ENCODE data around the gene GHR.
"Not testable (repeated sequence)": the region's sequence is repeated elsewhere in the genome, so short reads cannot be mapped to it uniquely, and the experiment has no call there.

GHR gene

GRCh38 chr5:42628821-42629220 is 205.6 kb downstream of the GHR start:
- no peak for DNase-seq (ENCODE audit: low read depth)

GRCh38 chr5:42629284-42629683 is 206.0 kb downstream of the GHR start:
- no peak overlapping the region for H3K4me3 ChIP-seq (ENCODE audit: low read depth, low read length)
- DNase-seq (ENCODE audit: low read depth): no peak

More at GRCh38 chr5:42628821-42629220, 205.6 kb downstream of the GHR start:
- no peak overlapping the region for H3K4me3 ChIP-seq (ENCODE audit: low read depth, low read length)

- DNase-seq (ENCODE audit: low read depth): no peak
- H3K4me3 ChIP-seq (ENCODE audit: low read depth, low read length): no peak overlapping the region
Observed at GRCh38 chr5:42631241-42631640, 208.0 kb downstream of the GHR start.

GRCh38 chr5:42632354-42632900 is 209.2 kb downstream of the GHR start:
- DNase-seq (ENCODE audit: low read depth): no peak

GRCh38 chr5:42634575-42634974 is 211.3 kb downstream of the GHR start:
- H3K4me3 ChIP-seq (ENCODE audit: low read depth, low read length): no peak overlapping the region
- DNase-seq (ENCODE audit: low read depth): no peak

More at GRCh38 chr5:42632354-42632900, 209.2 kb downstream of the GHR start:
- H3K4me3 ChIP-seq (ENCODE audit: low read depth, low read length): no peak overlapping the region

GRCh38 chr5:42636425-42636824 is 213.2 kb downstream of the GHR start:
- no peak overlapping the region for H3K4me3 ChIP-seq (ENCODE audit: low read depth, low read length)
- DNase-seq (ENCODE audit: low read depth): no peak

GRCh38 chr5:42636946-42637345 is 213.7 kb downstream of the GHR start:
- H3K4me3 ChIP-seq (ENCODE audit: low read depth, low read length): no peak overlapping the region
- no peak for DNase-seq (ENCODE audit: low read depth)

GRCh38 chr5:42638972-42639371 is 215.7 kb downstream of the GHR start:
- no peak overlapping the region for H3K4me3 ChIP-seq (ENCODE audit: low read depth, low read length)
- no peak for DNase-seq (ENCODE audit: low read depth)

GRCh38 chr5:42640835-42641234 is 217.6 kb downstream of the GHR start:
- DNase-seq (ENCODE audit: low read depth): no peak
- no peak overlapping the region for H3K4me3 ChIP-seq (ENCODE audit: low read depth, low read length)

GRCh38 chr5:42641336-42642005 is 218.2 kb downstream of the GHR start:
- DNase-seq (ENCODE audit: low read depth): no peak

GRCh38 chr5:42642006-42642405 is 218.8 kb downstream of the GHR start:
- no peak for DNase-seq (ENCODE audit: low read depth)
- no peak overlapping the region for H3K4me3 ChIP-seq (ENCODE audit: low read depth, low read length)

More at GRCh38 chr5:42641336-42642005, 218.2 kb downstream of the GHR start:
- no peak overlapping the region for H3K4me3 ChIP-seq (ENCODE audit: low read depth, low read length)

GRCh38 chr5:42643360-42643759 is 220.1 kb downstream of the GHR start:
- no peak for DNase-seq (ENCODE audit: low read depth)

GRCh38 chr5:42645138-42645537 is 221.9 kb downstream of the GHR start:
- no peak for DNase-seq (ENCODE audit: low read depth)
- H3K4me3 ChIP-seq (ENCODE audit: low read depth, low read length): no peak overlapping the region

More at GRCh38 chr5:42643360-42643759, 220.1 kb downstream of the GHR start:
- no peak overlapping the region for H3K4me3 ChIP-seq (ENCODE audit: low read depth, low read length)

- no peak overlapping the region for H3K4me3 ChIP-seq (ENCODE audit: low read depth, low read length)
- no peak for DNase-seq (ENCODE audit: low read depth)
Observed at GRCh38 chr5:42648036-42648435, 224.8 kb downstream of the GHR start.

GRCh38 chr5:42648915-42649314 is 225.7 kb downstream of the GHR start:
- no peak for DNase-seq (ENCODE audit: low read depth)

GRCh38 chr5:42650084-42650483 is 226.8 kb downstream of the GHR start:
- H3K4me3 ChIP-seq (ENCODE audit: low read depth, low read length): no peak overlapping the region
- DNase-seq (ENCODE audit: low read depth): no peak

More at GRCh38 chr5:42648915-42649314, 225.7 kb downstream of the GHR start:
- H3K4me3 ChIP-seq (ENCODE audit: low read depth, low read length): no peak overlapping the region

GRCh38 chr5:42653705-42654104 is 230.5 kb downstream of the GHR start:
- H3K4me3 ChIP-seq (ENCODE audit: low read depth, low read length): no peak overlapping the region
- DNase-seq (ENCODE audit: low read depth): no peak

GRCh38 chr5:42654645-42655044 is 231.4 kb downstream of the GHR start:
- DNase-seq (ENCODE audit: low read depth): no peak
- H3K4me3 ChIP-seq (ENCODE audit: low read depth, low read length): no peak overlapping the region

- DNase-seq (ENCODE audit: low read depth): no peak
Observed at GRCh38 chr5:42655982-42656650, 232.9 kb downstream of the GHR start.

GRCh38 chr5:42656651-42657015 is 233.4 kb downstream of the GHR start:
- DNase-seq (ENCODE audit: low read depth): no peak
- H3K4me3 ChIP-seq (ENCODE audit: low read depth, low read length): no peak overlapping the region

More at GRCh38 chr5:42655982-42656650, 232.9 kb downstream of the GHR start:
- H3K4me3 ChIP-seq (ENCODE audit: low read depth, low read length): no peak overlapping the region

- DNase-seq (ENCODE audit: low read depth); H3K4me3 ChIP-seq (ENCODE audit: low read depth, low read length): not testable (repeated sequence)
Observed at GRCh38 chr5:42659869-42660268, 236.6 kb downstream of the GHR start.
